ENCODE measurements around the gene BTBD8.

DNA sequence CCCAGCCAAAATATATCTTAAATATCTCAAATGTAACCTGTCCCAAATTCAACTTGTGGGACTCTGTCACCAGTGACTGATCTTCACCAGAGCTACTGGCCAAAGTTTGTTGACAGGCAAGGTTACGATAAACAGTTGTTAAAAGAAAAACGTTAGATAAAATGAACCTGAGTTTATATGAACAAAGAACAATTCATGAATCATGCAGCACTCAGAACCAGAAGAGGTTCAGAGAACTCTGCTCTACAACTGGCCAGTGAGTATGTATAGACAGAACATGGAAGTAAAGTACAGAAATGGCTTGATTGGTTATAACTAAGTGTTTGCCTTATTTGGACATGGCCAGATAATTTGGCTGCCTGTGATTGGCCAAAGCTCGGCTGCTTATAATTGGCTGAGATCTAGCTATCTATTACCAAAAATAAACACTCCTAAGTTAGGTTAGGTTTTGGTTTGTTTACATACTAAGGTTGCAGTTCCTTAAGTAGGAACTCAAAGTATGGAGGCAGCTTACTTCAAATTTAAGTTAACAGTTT lies 25.5 kb downstream of the BTBD8 start:
- TF ChIP-seq SMC3 (IDR thresholded peaks at IDR 0.05; ENCODE audit: low read depth, low read length) (no peak), POLR2A (IDR thresholded peaks at IDR 0.05; ENCODE audit: low read depth, low read length) (no peak), MAFK (IDR thresholded peaks at IDR 0.05; ENCODE audit: low read depth, low read length) (no peak), RAD21 (IDR thresholded peaks at IDR 0.05; ENCODE audit: low read length) (no peak), RFX5 (IDR thresholded peaks at IDR 0.05; ENCODE audit: low read depth, low read length) (no peak), BHLHE40 (IDR thresholded peaks at IDR 0.05; ENCODE audit: low read depth, low read length) (no peak), CEBPB (IDR thresholded peaks at IDR 0.05; ENCODE audit: low read depth, low read length) (no peak), CHD1 (IDR thresholded peaks at IDR 0.05; ENCODE audit: low read depth, low read length) (no peak)
- TF ChIP-seq, protein P1, sequence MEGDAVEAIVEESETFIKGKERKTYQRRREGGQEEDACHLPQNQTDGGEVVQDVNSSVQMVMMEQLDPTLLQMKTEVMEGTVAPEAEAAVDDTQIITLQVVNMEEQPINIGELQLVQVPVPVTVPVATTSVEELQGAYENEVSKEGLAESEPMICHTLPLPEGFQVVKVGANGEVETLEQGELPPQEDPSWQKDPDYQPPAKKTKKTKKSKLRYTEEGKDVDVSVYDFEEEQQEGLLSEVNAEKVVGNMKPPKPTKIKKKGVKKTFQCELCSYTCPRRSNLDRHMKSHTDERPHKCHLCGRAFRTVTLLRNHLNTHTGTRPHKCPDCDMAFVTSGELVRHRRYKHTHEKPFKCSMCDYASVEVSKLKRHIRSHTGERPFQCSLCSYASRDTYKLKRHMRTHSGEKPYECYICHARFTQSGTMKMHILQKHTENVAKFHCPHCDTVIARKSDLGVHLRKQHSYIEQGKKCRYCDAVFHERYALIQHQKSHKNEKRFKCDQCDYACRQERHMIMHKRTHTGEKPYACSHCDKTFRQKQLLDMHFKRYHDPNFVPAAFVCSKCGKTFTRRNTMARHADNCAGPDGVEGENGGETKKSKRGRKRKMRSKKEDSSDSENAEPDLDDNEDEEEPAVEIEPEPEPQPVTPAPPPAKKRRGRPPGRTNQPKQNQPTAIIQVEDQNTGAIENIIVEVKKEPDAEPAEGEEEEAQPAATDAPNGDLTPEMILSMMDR (conservative IDR thresholded peaks at IDR 0.05; ENCODE audit: low read depth, low read length): no peak
- TF ChIP-seq, protein P2, sequence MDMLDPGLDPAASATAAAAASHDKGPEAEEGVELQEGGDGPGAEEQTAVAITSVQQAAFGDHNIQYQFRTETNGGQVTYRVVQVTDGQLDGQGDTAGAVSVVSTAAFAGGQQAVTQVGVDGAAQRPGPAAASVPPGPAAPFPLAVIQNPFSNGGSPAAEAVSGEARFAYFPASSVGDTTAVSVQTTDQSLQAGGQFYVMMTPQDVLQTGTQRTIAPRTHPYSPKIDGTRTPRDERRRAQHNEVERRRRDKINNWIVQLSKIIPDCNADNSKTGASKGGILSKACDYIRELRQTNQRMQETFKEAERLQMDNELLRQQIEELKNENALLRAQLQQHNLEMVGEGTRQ (IDR thresholded peaks at IDR 0.05; ENCODE audit: low read depth, low read length): no peak

Data from IMR-90 (cell line).